Measurements from ENCODE around the gene C1orf35. TPM values are rescaled to one million over a fixed set of nuclear protein-coding genes. Genes with fewer than 3 reads are reported as not detected.

Gene C1orf35
- total RNA-seq, 4 donors from 2014 or later = 10.6 to 18.6 (median 12.6) TPM; not detected in 1

GRCh38 chr1:228142701-228143136 lies 39.6 kb upstream of the C1orf35 start:
- no peaks in the 10 kb centered on the region for H3K27me3 ChIP-seq
- no peaks in the 10 kb centered on the region for H3K9me3 ChIP-seq
- H3K4me1 ChIP-seq = peaks cover 0 to 26% of the 10 kb centered on the region in 2 donors
- intact Hi-C loops (cut with DNase I; ENCODE audit: low total_unique reads) = no loop called here
- no peak overlapping the region for H3K27ac ChIP-seq
- TF ChIP-seq POLR2A (IDR thresholded peaks at IDR 0.05) (no peak), CTCF (IDR thresholded peaks at IDR 0.05) (no peak)
- H3K36me3 ChIP-seq = no peaks in the 10 kb centered on the region
- no peak overlapping the region for H3K4me3 ChIP-seq
- no peak for DNase-seq

- DNase-seq = peak; percentile 16 to 17
- H3K9me3 ChIP-seq = no peaks in the 10 kb centered on the region
- no peak overlapping the region for H3K4me3 ChIP-seq
- TF ChIP-seq CTCF (IDR thresholded peaks at IDR 0.05) (no peak), POLR2A (IDR thresholded peaks at IDR 0.05) (no peak)
- intact Hi-C loops (cut with DNase I; ENCODE audit: low total_unique reads) = no loop called here
- H3K27ac ChIP-seq = peak overlapping the region; percentile 87 to 96
- no peaks in the 10 kb centered on the region for H3K27me3 ChIP-seq
- peaks cover 0 to 26% of the 10 kb centered on the region in 2 donors for H3K4me1 ChIP-seq
- H3K36me3 ChIP-seq = no peaks in the 10 kb centered on the region
These were observed 39.1 kb upstream of the C1orf35 start for GRCh38 chr1:228142155-228142691.

- no peaks in the 10 kb centered on the region for H3K36me3 ChIP-seq
- peaks cover 0 to 26% of the 10 kb centered on the region in 2 donors for H3K4me1 ChIP-seq
- intact Hi-C loops (cut with DNase I; ENCODE audit: low total_unique reads) = no loop called here
- no peaks in the 10 kb centered on the region for H3K9me3 ChIP-seq
- peak; percentile 51 for DNase-seq
- H3K27ac ChIP-seq = peak overlapping the region; percentile 87 to 96
- TF ChIP-seq CTCF (IDR thresholded peaks at IDR 0.05) (no peak), POLR2A (IDR thresholded peaks at IDR 0.05) (no peak)
- no peaks in the 10 kb centered on the region for H3K27me3 ChIP-seq
- H3K4me3 ChIP-seq = peak overlapping the region; percentile 78 to 99
These were observed 38.3 kb upstream of the C1orf35 start for GRCh38 chr1:228141226-228142044.

GRCh38 chr1:228140724-228141225 lies 37.6 kb upstream of the C1orf35 start:
- H3K4me3 ChIP-seq = peak overlapping the region; percentile 78 to 99
- H3K4me1 ChIP-seq = peaks cover 0 to 26% of the 10 kb centered on the region in 2 donors
- intact Hi-C loops (cut with DNase I; ENCODE audit: low total_unique reads) = no loop called here
- H3K9me3 ChIP-seq = no peaks in the 10 kb centered on the region
- no peaks in the 10 kb centered on the region for H3K27me3 ChIP-seq
- TF ChIP-seq POLR2A (IDR thresholded peaks at IDR 0.05) = no peak
- TF ChIP-seq CTCF (IDR thresholded peaks at IDR 0.05) = no peak
- DNase-seq = no peak
- peak overlapping the region; percentile 87 to 96 for H3K27ac ChIP-seq
- H3K36me3 ChIP-seq = no peaks in the 10 kb centered on the region

Data from uterus (tissue), 4 donors.